ENCODE data around the gene ELOF1.
"Not testable (repeated sequence)": the region's sequence is repeated elsewhere in the genome, so short reads cannot be mapped to it uniquely, and the experiment has no call there.

ELOF1 gene

GRCh38 chr19:11570039-11570462 is 11.0 kb upstream of the ELOF1 start:
- no peak for DNase-seq

- no peak for DNase-seq
Observed at GRCh38 chr19:11566164-11566563, 7.1 kb upstream of the ELOF1 start.

GRCh38 chr19:11565649-11565980 is 6.6 kb upstream of the ELOF1 start:
- DNase-seq = not testable (repeated sequence)

GRCh38 chr19:11564082-11564807 is 5.2 kb upstream of the ELOF1 start:
- DNase-seq = not testable (repeated sequence)

GRCh38 chr19:11563532-11563931 is 4.5 kb upstream of the ELOF1 start:
- DNase-seq = no peak

- DNase-seq = peak in 20 of 56 donors; percentile 7 to 67 (median 21)
Observed at GRCh38 chr19:11560404-11561051, 1.5 kb upstream of the ELOF1 start.

- no peak for DNase-seq
Observed at GRCh38 chr19:11556634-11557420, 2.2 kb downstream of the ELOF1 start.

- DNase-seq = peak in 7 of 56 donors; percentile 7 to 39 (median 13)
Observed at GRCh38 chr19:11555246-11555645, 3.8 kb downstream of the ELOF1 start.

GRCh38 chr19:11554160-11554559 is 4.9 kb downstream of the ELOF1 start:
- DNase-seq = no peak

GRCh38 chr19:11552666-11553372 is 6.2 kb downstream of the ELOF1 start:
- DNase-seq = no peak

- DNase-seq = peak in 3 of 56 donors; percentile 7 to 14 (median 10)
Observed at GRCh38 chr19:11551603-11552235, 7.3 kb downstream of the ELOF1 start.

- no peak for DNase-seq
Observed at GRCh38 chr19:11550265-11550664, 8.8 kb downstream of the ELOF1 start.

GRCh38 chr19:11549386-11549953 is 9.6 kb downstream of the ELOF1 start:
- DNase-seq = no peak

GRCh38 chr19:11547929-11548700 is 10.9 kb downstream of the ELOF1 start:
- no peak for DNase-seq

GRCh38 chr19:11541238-11541637 is 17.8 kb downstream of the ELOF1 start:
- DNase-seq = no peak

- DNase-seq = no peak
Observed at GRCh38 chr19:11540645-11541044, 18.4 kb downstream of the ELOF1 start.

- peak in 1 of 56 donors; percentile 27 for DNase-seq
Observed at GRCh38 chr19:11539495-11540365, 19.3 kb downstream of the ELOF1 start.

- DNase-seq = no peak
Observed at GRCh38 chr19:11538232-11539036, 20.6 kb downstream of the ELOF1 start, which contains the start of gene CNN1. TSS of gene CNN1 (plus strand) at chr19:11538851. CDS start at chr19:11538928, 77 bp downstream.

All from amygdala (tissue), 56 donors.